Naive thymus-derived CD4-positive, alpha-beta T cell (primary cell): Measurements from ENCODE around the gene EHF. TPM values are rescaled to one million over a fixed set of nuclear protein-coding genes. Genes with fewer than 3 reads are reported as not detected.

ENCODE experiments used
- ATAC-seq: fragments of 150-1000 bp; cut with Tn5 transposase; 2 replicates; pipeline ENCODE4 v1.10.0; 2021; ENCODE audit warnings: mild to moderate bottlenecking, moderate library complexity
- CTCF ChIA-PET: fragments of 350-600 bp; sonication (Branson Sonifier 250); formaldehyde crosslinking; loops from one replicate; lab custom pipeline; 2021; ENCODE audit warnings: antibody characterized with exemption; lab: Charles Lee
- POLR2A ChIA-PET: fragments of 350-600 bp; sonication (Branson Sonifier 250); formaldehyde crosslinking; loops from one replicate; lab custom pipeline; 2021; ENCODE audit warnings: antibody characterized with exemption, inconsistent platforms; lab: Charles Lee
- DNase-seq, 9 donors: peaks; one replicate each; pipeline versions ENCODE4 v3.0.0 to v3.0.0-alpha.2; 2020 to 2022; ENCODE audit warnings: mixed read lengths in 1 of 9
- H3K27ac ChIP-seq: one replicate; pipeline ENCODE4 v1.7.0; 2013; ENCODE audit warnings: mild to moderate bottlenecking, low read depth, low read length, moderate library complexity
- H3K27me3 ChIP-seq, 2 donors: one replicate each; pipeline ENCODE4 v1.7.0; 2013; ENCODE audit warnings: low read length in 2 of 2, mild to moderate bottlenecking in 2 of 2, moderate library complexity in 2 of 2; ENCODE audit not compliant: control insufficient read depth in 2 of 2, insufficient read depth in 2 of 2
- H3K36me3 ChIP-seq, 3 experiments: 1 replicate in 2 of 3; 2 replicates in 1 of 3; pipeline ENCODE4 v1.7.0; 2013; ENCODE audit warnings: low read length in 3 of 3, mild to moderate bottlenecking in 3 of 3, moderate library complexity in 1 of 3; ENCODE audit not compliant: insufficient read depth in 3 of 3, control insufficient read depth in 2 of 3
- H3K4me1 ChIP-seq, 2 donors: one replicate each; pipeline ENCODE4 v1.7.0; 2013; ENCODE audit warnings: low read length in 2 of 2, mild to moderate bottlenecking in 2 of 2, moderate library complexity in 1 of 2; ENCODE audit not compliant: control insufficient read depth in 2 of 2, insufficient read depth in 2 of 2
- H3K4me3 ChIP-seq: 2 replicates; pipeline ENCODE4 v1.7.0; 2013; ENCODE audit warnings: mild to moderate bottlenecking, low read length
- H3K9me3 ChIP-seq, 3 experiments: 1 replicate in 2 of 3; 2 replicates in 1 of 3; pipeline ENCODE4 v1.7.0; 2013; ENCODE audit warnings: low read length in 3 of 3; ENCODE audit not compliant: control insufficient read depth in 2 of 3
- H3K27ac Mint-ChIP-seq, 9 donors: one replicate each; pipeline ENCODE4 v1.8.0; 2020 to 2022; ENCODE audit warnings: mixed read lengths in 9 of 9, mild to moderate bottlenecking in 8 of 9, moderate library complexity in 5 of 9, inconsistent platforms in 2 of 9
- H3K27me3 Mint-ChIP-seq, 5 donors: one replicate each; pipeline ENCODE4 v1.8.0; 2021 to 2022; ENCODE audit warnings: mixed read lengths in 5 of 5, mild to moderate bottlenecking in 1 of 5
- H3K36me3 Mint-ChIP-seq, 5 donors: one replicate each; pipeline ENCODE4 v1.8.0; 2020 to 2022; ENCODE audit warnings: mixed read lengths in 5 of 5, mild to moderate bottlenecking in 3 of 5, inconsistent platforms in 1 of 5
- H3K4me1 Mint-ChIP-seq, 7 donors: one replicate each; pipeline ENCODE4 v1.8.0; 2020 to 2022; ENCODE audit warnings: mixed read lengths in 7 of 7, mild to moderate bottlenecking in 3 of 7, inconsistent platforms in 1 of 7
- H3K4me3 Mint-ChIP-seq, 10 donors: one replicate each; pipeline ENCODE4 v1.8.0; 2020 to 2022; ENCODE audit warnings: mild to moderate bottlenecking in 10 of 10, mixed read lengths in 10 of 10, moderate library complexity in 6 of 10, inconsistent platforms in 2 of 10
- H3K9me3 Mint-ChIP-seq, 11 donors: one replicate each; pipeline ENCODE4 v1.8.0; 2020 to 2022; ENCODE audit warnings: mixed read lengths in 11 of 11, mild to moderate bottlenecking in 4 of 11, inconsistent platforms in 1 of 11, moderate library complexity in 1 of 11
- intact Hi-C, 2 donors: fragments of 100-400 bp; cut with micrococcal nuclease; formaldehyde crosslinking; loops; one replicate each; pipeline ENCODE4 v1.15.1; 2023
- polyA plus RNA-seq, 2 donors: library from polyadenylated mRNA; unstranded; fragments of 300-500 nt; fragmentation: Illumina TruSeq; gene quantifications; one replicate each; pipeline ENCODE4 v1.2.3, GENCODE V29; 2021
- total RNA-seq, 6 experiments: library from RNA in 5 of 6; stranded (reverse) in 5 of 6; gene quantifications; 1 replicate in 5 of 6; 2 replicates in 1 of 6; pipeline ENCODE4 v1.2.3 and lab custom pipeline; 2021 to 2026

Gene EHF
- total and polyA plus RNA-seq, 7 experiments from 2014 or later = 0.20 TPM; not detected in 6

GRCh38 chr11:34627197-34627596 lies 6.3 kb downstream of the EHF start:
- Histone ChIP-seq H3K27ac (no peak overlapping the region), H3K4me1 (peaks cover 0 to 5% of the 10 kb centered on the region in 2 donors), H3K36me3 (no peaks in the 10 kb centered on the region), H3K9me3 (no peaks in the 10 kb centered on the region), H3K4me3 (no peak overlapping the region), H3K27me3 (no peaks in the 10 kb centered on the region)
- Mint-ChIP-seq H3K27ac (no peak overlapping the region), H3K4me3 (no peak overlapping the region), H3K27me3 (peaks cover 0 to 38% (median 11%) of the 10 kb centered on the region in 5 donors), H3K36me3 (no peaks in the 10 kb centered on the region), H3K9me3 (no peaks in the 10 kb centered on the region), H3K4me1 (peaks cover 0 to 4% (median 0%) of the 10 kb centered on the region in 7 donors)
- no peak for ATAC-seq
- ChIA-PET CTCF (interaction anchor here (0.6 kb wide), 1 partner anchor 77 kb away, joined by 3 read pairs; no protein-coding TSS in a partner anchor), POLR2A (no interaction called here)
- intact Hi-C loops = no loop called here
- DNase-seq = no peak

GRCh38 chr11:34629711-34630110 lies 8.8 kb downstream of the EHF start:
- Mint-ChIP-seq H3K4me1 (peaks cover 7 to 15% (median 10%) of the 10 kb centered on the region in 7 donors), H3K27ac (no peak overlapping the region), H3K4me3 (no peak overlapping the region), H3K36me3 (no peaks in the 10 kb centered on the region), H3K27me3 (peaks cover 0 to 47% (median 8%) of the 10 kb centered on the region in 5 donors), H3K9me3 (no peaks in the 10 kb centered on the region)
- ATAC-seq (no peak), DNase-seq (no peak)
- H3K9me3 ChIP-seq = no peaks in the 10 kb centered on the region
- CTCF ChIA-PET = no interaction called here
- H3K36me3 ChIP-seq = no peaks in the 10 kb centered on the region
- H3K27me3 ChIP-seq = no peaks in the 10 kb centered on the region
- POLR2A ChIA-PET = no interaction called here
- no peak overlapping the region for H3K4me3 ChIP-seq
- intact Hi-C loops = no loop called here
- no peak overlapping the region for H3K27ac ChIP-seq
- H3K4me1 ChIP-seq = peaks cover 7 to 11% of the 10 kb centered on the region in 2 donors

- no peak overlapping the region for H3K4me3 Mint-ChIP-seq
Observed at GRCh38 chr11:34630544-34630943, 9.7 kb downstream of the EHF start.

GRCh38 chr11:34631297-34631696 lies 10.4 kb downstream of the EHF start:
- ATAC-seq (no peak), DNase-seq (no peak)
- Histone ChIP-seq H3K4me1 (peaks cover 6 to 11% of the 10 kb centered on the region in 2 donors), H3K27ac (no peak overlapping the region), H3K27me3 (no peaks in the 10 kb centered on the region), H3K4me3 (no peak overlapping the region), H3K9me3 (no peaks in the 10 kb centered on the region), H3K36me3 (no peaks in the 10 kb centered on the region)
- intact Hi-C loops = no loop called here
- Mint-ChIP-seq H3K27ac (no peak overlapping the region), H3K27me3 (peaks cover 0 to 43% (median 8%) of the 10 kb centered on the region in 5 donors), H3K9me3 (no peaks in the 10 kb centered on the region), H3K36me3 (no peaks in the 10 kb centered on the region), H3K4me3 (no peak overlapping the region), H3K4me1 (peaks cover 7 to 15% (median 10%) of the 10 kb centered on the region in 7 donors)
- ChIA-PET CTCF (no interaction called here), POLR2A (no interaction called here)

More at GRCh38 chr11:34630544-34630943, 9.7 kb downstream of the EHF start:
- Mint-ChIP-seq H3K9me3 (no peaks in the 10 kb centered on the region), H3K36me3 (no peaks in the 10 kb centered on the region), H3K27ac (no peak overlapping the region), H3K4me1 (peaks cover 7 to 15% (median 10%) of the 10 kb centered on the region in 7 donors), H3K27me3 (peaks cover 0 to 44% (median 8%) of the 10 kb centered on the region in 5 donors)
- Histone ChIP-seq H3K27ac (no peak overlapping the region), H3K9me3 (no peaks in the 10 kb centered on the region), H3K36me3 (no peaks in the 10 kb centered on the region), H3K4me3 (no peak overlapping the region), H3K27me3 (no peaks in the 10 kb centered on the region), H3K4me1 (peaks cover 6 to 11% of the 10 kb centered on the region in 2 donors)
- no peak for DNase-seq
- ChIA-PET CTCF (no interaction called here), POLR2A (no interaction called here)
- intact Hi-C loops = no loop called here
- no peak for ATAC-seq

- Mint-ChIP-seq H3K4me3 (no peak overlapping the region), H3K27ac (no peak overlapping the region), H3K27me3 (peaks cover 0 to 42% (median 4%) of the 10 kb centered on the region in 5 donors), H3K36me3 (no peaks in the 10 kb centered on the region), H3K4me1 (peaks cover 7 to 15% (median 10%) of the 10 kb centered on the region in 7 donors), H3K9me3 (no peaks in the 10 kb centered on the region)
- H3K27ac ChIP-seq = no peak overlapping the region
- H3K36me3 ChIP-seq = no peaks in the 10 kb centered on the region
- H3K4me3 ChIP-seq = no peak overlapping the region
- no peaks in the 10 kb centered on the region for H3K27me3 ChIP-seq
- CTCF ChIA-PET = no interaction called here
- peaks cover 6 to 11% of the 10 kb centered on the region in 2 donors for H3K4me1 ChIP-seq
- DNase-seq = no peak
- H3K9me3 ChIP-seq = no peaks in the 10 kb centered on the region
- no peak for ATAC-seq
- intact Hi-C loops = no loop called here
- POLR2A ChIA-PET = no interaction called here
Observed at GRCh38 chr11:34631737-34632104, 10.8 kb downstream of the EHF start.

- H3K4me1 Mint-ChIP-seq = peaks cover 7 to 15% (median 10%) of the 10 kb centered on the region in 7 donors
- CTCF ChIA-PET = interaction anchor here (0.6 kb wide), 1 partner anchor 733 kb away, joined by 5 read pairs; no protein-coding TSS in a partner anchor
- no peak for ATAC-seq
- H3K36me3 Mint-ChIP-seq = no peaks in the 10 kb centered on the region
- DNase-seq = no peak
- intact Hi-C loops = no loop called here
- H3K9me3 Mint-ChIP-seq = no peaks in the 10 kb centered on the region
- Histone ChIP-seq H3K9me3 (no peaks in the 10 kb centered on the region), H3K4me1 (peaks cover 6 to 11% of the 10 kb centered on the region in 2 donors), H3K27ac (no peak overlapping the region), H3K27me3 (no peaks in the 10 kb centered on the region), H3K36me3 (no peaks in the 10 kb centered on the region), H3K4me3 (no peak overlapping the region)
- POLR2A ChIA-PET = no interaction called here
- H3K27ac Mint-ChIP-seq = no peak overlapping the region
- H3K4me3 Mint-ChIP-seq = no peak overlapping the region
- H3K27me3 Mint-ChIP-seq = peaks cover 0 to 41% (median 0%) of the 10 kb centered on the region in 5 donors
Observed at GRCh38 chr11:34632105-34632791, 11.4 kb downstream of the EHF start.

GRCh38 chr11:34633640-34633989 lies 12.7 kb downstream of the EHF start:
- Mint-ChIP-seq H3K36me3 (no peaks in the 10 kb centered on the region), H3K4me1 (peaks cover 7 to 15% (median 10%) of the 10 kb centered on the region in 7 donors), H3K27me3 (peaks cover 0 to 48% (median 0%) of the 10 kb centered on the region in 5 donors), H3K4me3 (peak overlapping the region in 2 of 10 donors; percentile 32 to 37), H3K27ac (no peak overlapping the region), H3K9me3 (no peaks in the 10 kb centered on the region)
- H3K4me3 ChIP-seq = no peak overlapping the region
- no peaks in the 10 kb centered on the region for H3K9me3 ChIP-seq
- peaks cover 6 to 11% of the 10 kb centered on the region in 2 donors for H3K4me1 ChIP-seq
- no peak for DNase-seq
- no peaks in the 10 kb centered on the region for H3K27me3 ChIP-seq
- ChIA-PET POLR2A (interaction anchor here (1.9 kb wide), 1 partner anchor 17 kb away, joined by 6 read pairs; no protein-coding TSS in a partner anchor), CTCF (no interaction called here)
- ATAC-seq = no peak
- intact Hi-C loops = no loop called here
- H3K36me3 ChIP-seq = no peaks in the 10 kb centered on the region
- no peak overlapping the region for H3K27ac ChIP-seq
